Fibroblast of lung (primary cell): ENCODE data around the gene CHFR. TPM values are rescaled to one million over a fixed set of nuclear protein-coding genes. Genes with fewer than 3 reads are reported as not detected.

ENCODE experiments used
- DNase-seq, 2 donors: peaks; one replicate each; pipeline versions ENCODE4 v3.0.0 to v3.0.0-alpha.2; 2010; ENCODE audit warnings: low read depth in 2 of 2
- H2AFZ ChIP-seq: 2 replicates; pipeline ENCODE4 v1.5.1; 2012; ENCODE audit warnings: low read length, control low read depth, inconsistent platforms
- H3K27ac ChIP-seq: 2 replicates; pipeline ENCODE4 v1.5.1; 2011; ENCODE audit warnings: low read length, control low read depth; ENCODE audit not compliant: insufficient read depth
- H3K27me3 ChIP-seq: 2 replicates; pipeline ENCODE4 v1.5.1; 2011; ENCODE audit warnings: mild to moderate bottlenecking, low read length; ENCODE audit not compliant: control insufficient read depth, insufficient read depth
- H3K36me3 ChIP-seq: 2 replicates; pipeline ENCODE4 v1.5.1; 2011; ENCODE audit warnings: low read length; ENCODE audit not compliant: control insufficient read depth, insufficient read depth
- H3K4me1 ChIP-seq: 2 replicates; pipeline ENCODE4 v1.5.1; 2011; ENCODE audit warnings: low read length; ENCODE audit not compliant: control insufficient read depth, insufficient read depth; ENCODE audit errors: extremely low read depth
- H3K4me2 ChIP-seq: 2 replicates; pipeline ENCODE4 v1.5.1; 2011; ENCODE audit warnings: low read length, control low read depth; ENCODE audit not compliant: insufficient read depth; ENCODE audit errors: extremely low read depth
- H3K4me3 ChIP-seq, 4 experiments: fragments of 200-600 bp in 1 of 4; sonication (generic) in 1 of 4; replicated peaks in 1 of 4; 2 replicates each; pipeline ENCODE4 v1.5.1; 2011 to 2016; ENCODE audit warnings: low read length in 4 of 4, low read depth in 3 of 4, mild to moderate bottlenecking in 3 of 4, control low read depth in 2 of 4, inconsistent platforms in 1 of 4, mixed read lengths in 1 of 4; ENCODE audit not compliant: insufficient read depth in 1 of 4; ENCODE audit errors: control extremely low read depth in 1 of 4
- H3K79me2 ChIP-seq: 2 replicates; pipeline ENCODE4 v1.5.1; 2012; ENCODE audit warnings: mild to moderate bottlenecking, low read length, inconsistent platforms; ENCODE audit not compliant: control insufficient read depth, insufficient read depth
- H3K9ac ChIP-seq: 2 replicates; pipeline ENCODE4 v1.5.1; 2011; ENCODE audit warnings: mild to moderate bottlenecking, low read length, control low read depth; ENCODE audit not compliant: insufficient read depth
- H3K9me3 ChIP-seq: 2 replicates; pipeline ENCODE4 v1.5.1; 2012; ENCODE audit warnings: low read depth, low read length; ENCODE audit not compliant: control insufficient read depth, insufficient read depth
- H4K20me1 ChIP-seq: 2 replicates; pipeline ENCODE4 v1.5.1; 2011; ENCODE audit warnings: low read length; ENCODE audit not compliant: control insufficient read depth, insufficient read depth; ENCODE audit errors: extremely low read depth
- CTCF ChIP-seq, 2 donors: IDR thresholded peaks in 1 of 2; conservative IDR thresholded peaks in 1 of 2; 1 replicate in 1 of 2; 2 replicates in 1 of 2; pipeline ENCODE4 v1.5.1; 2011 to 2012; ENCODE audit warnings: low read length in 2 of 2, control low read depth in 1 of 2, inconsistent platforms in 1 of 2, low read depth in 1 of 2, mild to moderate bottlenecking in 1 of 2
- EZH2 ChIP-seq: IDR thresholded peaks from 2 replicates; pipeline ENCODE4 v1.5.1; 2012; ENCODE audit warnings: low read length, control low read depth, mild to moderate bottlenecking; ENCODE audit errors: missing control alignments
- polyA plus RNA-seq, 2 donors: library from polyadenylated mRNA; depleted of rRNA in 1 of 2; stranded (reverse) in 1 of 2; unstranded in 1 of 2; fragments of >200 nt; gene quantifications; 2 replicates each; pipeline ENCODE4 v1.2.1, GENCODE V29; 2011 to 2012; ENCODE audit warnings: missing spikeins in 1 of 2
- total RNA-seq: library from RNA; depleted of rRNA; stranded (reverse); fragments of >200 nt; gene quantifications from 2 replicates; pipeline ENCODE4 v1.2.1, GENCODE V29; 2014

CHFR gene
- total and polyA plus RNA-seq, 2 donors (not counting 1 experiment from before 2014, with no cell fraction given): 24.3 to 28.2 TPM

- Histone ChIP-seq H4K20me1 (no peaks in the 10 kb centered on the region), H3K4me2 (no peak overlapping the region)
These were observed 39.0 kb upstream of the CHFR start for GRCh38 chr12:132926415-132926833.

GRCh38 chr12:132925597-132926414, 38.4 kb upstream of the CHFR start:
- no peaks in the 10 kb centered on the region for H4K20me1 ChIP-seq
- no peaks in the 10 kb centered on the region for H3K4me1 ChIP-seq
- H3K9me3 ChIP-seq: peaks cover 12% of the 10 kb centered on the region
- H3K36me3 ChIP-seq: no peaks in the 10 kb centered on the region
- no peak overlapping the region for H3K4me2 ChIP-seq
- H2AFZ ChIP-seq: no peak overlapping the region
- H3K27me3 ChIP-seq: no peaks in the 10 kb centered on the region
- H3K9ac ChIP-seq: no peak overlapping the region
- no peak for TF ChIP-seq CTCF (conservative IDR thresholded peaks at IDR 0.05 in 1 of 2, IDR thresholded peaks at IDR 0.05 in 1 of 2; ENCODE audit: low read depth in 1 of 2, low read length in 2 of 2)
- no peak for TF ChIP-seq EZH2
- no peaks in the 10 kb centered on the region for H3K79me2 ChIP-seq
- H3K4me3 ChIP-seq: no peak overlapping the region
- H3K27ac ChIP-seq: no peak overlapping the region
- no peak for DNase-seq

More at GRCh38 chr12:132926415-132926833, 39.0 kb upstream of the CHFR start:
- no peaks in the 10 kb centered on the region for H3K27me3 ChIP-seq
- no peak for DNase-seq
- no peak overlapping the region for H2AFZ ChIP-seq
- no peaks in the 10 kb centered on the region for H3K36me3 ChIP-seq
- no peak overlapping the region for H3K4me3 ChIP-seq
- H3K9ac ChIP-seq: no peak overlapping the region
- H3K9me3 ChIP-seq: peaks cover 12% of the 10 kb centered on the region
- TF ChIP-seq EZH2 (no peak), CTCF (conservative IDR thresholded peaks at IDR 0.05 in 1 of 2, IDR thresholded peaks at IDR 0.05 in 1 of 2; ENCODE audit: low read depth in 1 of 2, low read length in 2 of 2) (no peak)
- H3K79me2 ChIP-seq: no peaks in the 10 kb centered on the region
- H3K27ac ChIP-seq: no peak overlapping the region
- H3K4me1 ChIP-seq: no peaks in the 10 kb centered on the region

- no peaks in the 10 kb centered on the region for H3K27me3 ChIP-seq
- H2AFZ ChIP-seq: no peak overlapping the region
- no peak for TF ChIP-seq CTCF (conservative IDR thresholded peaks at IDR 0.05 in 1 of 2, IDR thresholded peaks at IDR 0.05 in 1 of 2; ENCODE audit: low read depth in 1 of 2, low read length in 2 of 2)
- H3K4me2 ChIP-seq: no peak overlapping the region
- H3K79me2 ChIP-seq: no peaks in the 10 kb centered on the region
- H3K4me3 ChIP-seq: no peak overlapping the region
- no peaks in the 10 kb centered on the region for H3K36me3 ChIP-seq
- no peak overlapping the region for H3K9ac ChIP-seq
- no peak overlapping the region for H3K27ac ChIP-seq
- H3K9me3 ChIP-seq: peaks cover 8% of the 10 kb centered on the region
- H4K20me1 ChIP-seq: no peaks in the 10 kb centered on the region
- DNase-seq: no peak
- H3K4me1 ChIP-seq: no peaks in the 10 kb centered on the region
These were observed 37.0 kb upstream of the CHFR start for GRCh38 chr12:132924356-132924755.
